Measurements from ENCODE around the gene SLC7A14.
A peak's percentile ranks its signal among the peaks of the same experiment; 100 is the strongest.

Gene SLC7A14

DNA sequence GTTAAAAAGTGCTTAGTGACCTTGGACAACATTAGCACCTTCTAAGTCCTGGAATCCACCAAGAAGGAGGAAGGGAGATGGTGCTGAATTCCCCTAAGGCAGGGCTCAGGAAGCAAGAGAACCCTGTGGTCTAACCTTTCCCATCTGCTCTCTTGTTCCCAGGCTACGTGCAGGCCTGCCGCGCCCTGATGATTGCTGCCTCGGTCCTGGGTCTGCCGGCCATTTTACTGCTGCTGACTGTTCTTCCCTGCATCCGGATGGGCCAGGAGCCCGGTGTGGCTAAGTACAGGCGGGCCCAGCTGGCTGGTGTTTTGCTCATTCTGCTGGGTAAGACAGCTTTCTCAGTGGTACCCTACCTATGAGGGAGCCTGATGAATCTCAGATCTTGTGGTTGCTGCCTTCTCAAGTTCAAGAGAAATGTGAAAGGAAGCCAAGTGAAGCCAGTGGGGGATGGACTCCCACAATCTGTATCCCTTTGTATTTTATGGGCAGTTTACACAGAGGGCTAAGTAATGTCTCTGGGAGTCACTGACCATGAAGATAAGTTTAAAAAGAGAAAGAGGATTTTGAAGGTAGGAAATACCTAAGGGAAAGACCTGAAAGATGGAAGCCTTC, 162.8 kb downstream of the SLC7A14 start:
- TF ChIP-seq PPARA (CRISPR knock-in tag; IDR thresholded peaks at IDR 0.05; ENCODE audit: borderline replicate concordance), result no peak
- TF ChIP-seq BACH2 (CRISPR knock-in tag; IDR thresholded peaks at IDR 0.05; ENCODE audit: borderline replicate concordance), result no peak
- TF ChIP-seq, protein P1, sequence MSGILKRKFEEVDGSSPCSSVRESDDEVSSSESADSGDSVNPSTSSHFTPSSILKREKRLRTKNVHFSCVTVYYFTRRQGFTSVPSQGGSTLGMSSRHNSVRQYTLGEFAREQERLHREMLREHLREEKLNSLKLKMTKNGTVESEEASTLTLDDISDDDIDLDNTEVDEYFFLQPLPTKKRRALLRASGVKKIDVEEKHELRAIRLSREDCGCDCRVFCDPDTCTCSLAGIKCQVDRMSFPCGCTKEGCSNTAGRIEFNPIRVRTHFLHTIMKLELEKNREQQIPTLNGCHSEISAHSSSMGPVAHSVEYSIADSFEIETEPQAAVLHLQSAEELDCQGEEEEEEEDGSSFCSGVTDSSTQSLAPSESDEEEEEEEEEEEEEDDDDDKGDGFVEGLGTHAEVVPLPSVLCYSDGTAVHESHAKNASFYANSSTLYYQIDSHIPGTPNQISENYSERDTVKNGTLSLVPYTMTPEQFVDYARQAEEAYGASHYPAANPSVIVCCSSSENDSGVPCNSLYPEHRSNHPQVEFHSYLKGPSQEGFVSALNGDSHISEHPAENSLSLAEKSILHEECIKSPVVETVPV (CRISPR knock-in tag; IDR thresholded peaks at IDR 0.05), result no peak
- ATAC-seq, result no peak

DNA sequence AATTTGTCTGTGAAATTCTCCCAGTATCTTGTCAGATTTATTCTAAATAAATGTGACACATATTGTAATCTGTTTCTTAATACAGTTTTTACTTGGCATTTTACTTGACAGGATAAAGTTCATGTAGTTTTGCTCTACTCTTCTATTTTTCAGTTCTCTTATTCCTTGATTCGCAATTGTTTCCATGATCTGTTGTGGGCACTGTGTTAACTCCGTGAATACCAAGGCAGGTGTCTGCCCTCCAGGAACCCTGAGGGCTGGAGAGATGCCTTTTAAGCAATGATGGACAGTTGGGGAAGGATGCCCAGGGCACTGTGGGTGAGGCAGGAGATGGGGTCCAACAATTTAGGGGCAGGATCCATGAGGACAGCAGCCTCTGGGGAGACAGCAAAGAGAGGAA, 164.1 kb downstream of the SLC7A14 start:
- no peak for TF ChIP-seq ESRRG (CRISPR knock-in tag; IDR thresholded peaks at IDR 0.05)
- TF ChIP-seq OSR1 (CRISPR knock-in tag; IDR thresholded peaks at IDR 0.05), result no peak
- no peak for TF ChIP-seq PPARA (CRISPR knock-in tag; IDR thresholded peaks at IDR 0.05; ENCODE audit: borderline replicate concordance)
- TF ChIP-seq TOX (CRISPR knock-in tag; IDR thresholded peaks at IDR 0.05; ENCODE audit: borderline replicate concordance), result no peak
- no peak for TF ChIP-seq ZFP30 (CRISPR knock-in tag; IDR thresholded peaks at IDR 0.05)
- TF ChIP-seq BACH2 (CRISPR knock-in tag; IDR thresholded peaks at IDR 0.05; ENCODE audit: borderline replicate concordance), result no peak
- no peak for TF ChIP-seq ZC3H10 (CRISPR knock-in tag; IDR thresholded peaks at IDR 0.05)
- TF ChIP-seq, protein P2, sequence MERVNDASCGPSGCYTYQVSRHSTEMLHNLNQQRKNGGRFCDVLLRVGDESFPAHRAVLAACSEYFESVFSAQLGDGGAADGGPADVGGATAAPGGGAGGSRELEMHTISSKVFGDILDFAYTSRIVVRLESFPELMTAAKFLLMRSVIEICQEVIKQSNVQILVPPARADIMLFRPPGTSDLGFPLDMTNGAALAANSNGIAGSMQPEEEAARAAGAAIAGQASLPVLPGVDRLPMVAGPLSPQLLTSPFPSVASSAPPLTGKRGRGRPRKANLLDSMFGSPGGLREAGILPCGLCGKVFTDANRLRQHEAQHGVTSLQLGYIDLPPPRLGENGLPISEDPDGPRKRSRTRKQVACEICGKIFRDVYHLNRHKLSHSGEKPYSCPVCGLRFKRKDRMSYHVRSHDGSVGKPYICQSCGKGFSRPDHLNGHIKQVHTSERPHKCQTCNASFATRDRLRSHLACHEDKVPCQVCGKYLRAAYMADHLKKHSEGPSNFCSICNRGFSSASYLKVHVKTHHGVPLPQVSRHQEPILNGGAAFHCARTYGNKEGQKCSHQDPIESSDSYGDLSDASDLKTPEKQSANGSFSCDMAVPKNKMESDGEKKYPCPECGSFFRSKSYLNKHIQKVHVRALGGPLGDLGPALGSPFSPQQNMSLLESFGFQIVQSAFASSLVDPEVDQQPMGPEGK (CRISPR knock-in tag; IDR thresholded peaks at IDR 0.05; ENCODE audit: borderline replicate concordance), result no peak
- TF ChIP-seq RARB (CRISPR knock-in tag; IDR thresholded peaks at IDR 0.05), result no peak
- ATAC-seq, result no peak

DNA sequence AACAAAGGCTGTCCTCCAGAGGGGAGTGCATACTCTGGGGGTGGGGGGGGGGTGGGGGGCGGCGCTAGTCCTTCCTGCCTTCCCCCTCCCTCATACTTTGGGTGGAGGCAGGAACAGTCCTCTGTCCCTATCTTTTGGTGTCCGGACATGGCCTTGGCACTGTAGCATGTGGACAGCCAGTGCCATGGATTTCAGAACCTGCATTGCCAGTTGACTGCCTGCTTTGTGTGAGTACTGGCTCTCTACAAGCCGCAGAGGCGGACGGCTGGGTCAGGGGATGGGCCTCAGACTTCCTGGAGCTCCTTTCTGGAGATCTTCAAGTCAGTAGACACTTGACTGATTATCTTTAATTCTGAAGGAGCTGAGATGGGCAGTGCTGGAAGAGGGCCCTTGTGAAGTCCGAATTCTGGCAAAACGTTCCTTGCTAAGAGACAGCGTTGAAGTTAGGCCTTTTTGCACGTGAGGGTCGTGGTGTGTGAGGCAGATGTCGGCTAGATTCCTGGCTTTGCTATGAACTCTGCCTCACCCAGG, 164.7 kb downstream of the SLC7A14 start:
- ATAC-seq, result peak; percentile 10; the same call in 1 of the 3 replicates
- no peak for TF ChIP-seq ARNTL (CRISPR knock-in tag; IDR thresholded peaks at IDR 0.05; ENCODE audit: borderline replicate concordance, low read depth)
- no peak for TF ChIP-seq GLIS3 (CRISPR knock-in tag; IDR thresholded peaks at IDR 0.05)

DNA sequence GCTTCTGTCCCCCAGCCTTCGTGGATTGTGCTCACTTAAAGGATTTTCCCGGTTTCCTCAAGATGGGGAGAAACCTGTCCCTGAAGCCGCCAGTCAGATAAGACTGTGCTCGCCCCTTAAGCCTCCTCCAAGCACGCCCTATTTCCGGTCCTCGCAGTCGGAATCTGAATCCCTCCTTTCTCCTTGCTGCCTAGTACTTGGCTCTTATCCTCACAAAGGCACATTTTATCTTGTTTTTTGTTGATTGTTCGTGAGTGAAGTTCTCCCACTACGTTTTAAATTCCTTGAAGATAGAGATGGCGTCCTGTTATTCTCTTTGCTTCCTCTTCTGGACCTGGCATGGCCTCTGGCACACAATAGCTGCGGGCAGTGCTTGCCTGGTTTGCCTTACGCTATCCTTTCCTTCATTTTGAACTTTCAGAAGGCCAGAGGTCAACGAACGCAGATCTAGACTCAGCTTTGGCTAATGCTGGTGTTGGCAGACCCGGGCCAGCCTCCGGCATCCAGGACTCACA, 165.5 kb downstream of the SLC7A14 start:
- TF ChIP-seq RARB (CRISPR knock-in tag; IDR thresholded peaks at IDR 0.05) (no peak), ZNF565 (CRISPR knock-in tag; conservative IDR thresholded peaks at IDR 0.05; ENCODE audit: low read depth) (no peak), PPARA (CRISPR knock-in tag; IDR thresholded peaks at IDR 0.05; ENCODE audit: borderline replicate concordance) (no peak), ARNTL (CRISPR knock-in tag; IDR thresholded peaks at IDR 0.05; ENCODE audit: borderline replicate concordance, low read depth) (no peak), ZC3H10 (CRISPR knock-in tag; IDR thresholded peaks at IDR 0.05) (no peak), ZNF8 (CRISPR knock-in tag; IDR thresholded peaks at IDR 0.05) (no peak), ZFP30 (CRISPR knock-in tag; IDR thresholded peaks at IDR 0.05) (no peak)
- TF ChIP-seq, protein P3, sequence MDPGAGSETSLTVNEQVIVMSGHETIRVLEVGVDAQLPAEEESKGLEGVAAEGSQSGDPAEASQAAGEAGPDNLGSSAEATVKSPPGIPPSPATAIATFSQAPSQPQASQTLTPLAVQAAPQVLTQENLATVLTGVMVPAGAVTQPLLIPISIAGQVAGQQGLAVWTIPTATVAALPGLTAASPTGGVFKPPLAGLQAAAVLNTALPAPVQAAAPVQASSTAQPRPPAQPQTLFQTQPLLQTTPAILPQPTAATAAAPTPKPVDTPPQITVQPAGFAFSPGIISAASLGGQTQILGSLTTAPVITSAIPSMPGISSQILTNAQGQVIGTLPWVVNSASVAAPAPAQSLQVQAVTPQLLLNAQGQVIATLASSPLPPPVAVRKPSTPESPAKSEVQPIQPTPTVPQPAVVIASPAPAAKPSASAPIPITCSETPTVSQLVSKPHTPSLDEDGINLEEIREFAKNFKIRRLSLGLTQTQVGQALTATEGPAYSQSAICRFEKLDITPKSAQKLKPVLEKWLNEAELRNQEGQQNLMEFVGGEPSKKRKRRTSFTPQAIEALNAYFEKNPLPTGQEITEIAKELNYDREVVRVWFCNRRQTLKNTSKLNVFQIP (CRISPR knock-in tag; IDR thresholded peaks at IDR 0.05; ENCODE audit: borderline replicate concordance, low read depth), result no peak
- TF ChIP-seq, protein P4, sequence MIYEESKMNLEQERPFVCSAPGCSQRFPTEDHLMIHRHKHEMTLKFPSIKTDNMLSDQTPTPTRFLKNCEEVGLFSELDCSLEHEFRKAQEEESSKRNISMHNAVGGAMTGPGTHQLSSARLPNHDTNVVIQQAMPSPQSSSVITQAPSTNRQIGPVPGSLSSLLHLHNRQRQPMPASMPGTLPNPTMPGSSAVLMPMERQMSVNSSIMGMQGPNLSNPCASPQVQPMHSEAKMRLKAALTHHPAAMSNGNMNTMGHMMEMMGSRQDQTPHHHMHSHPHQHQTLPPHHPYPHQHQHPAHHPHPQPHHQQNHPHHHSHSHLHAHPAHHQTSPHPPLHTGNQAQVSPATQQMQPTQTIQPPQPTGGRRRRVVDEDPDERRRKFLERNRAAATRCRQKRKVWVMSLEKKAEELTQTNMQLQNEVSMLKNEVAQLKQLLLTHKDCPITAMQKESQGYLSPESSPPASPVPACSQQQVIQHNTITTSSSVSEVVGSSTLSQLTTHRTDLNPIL (CRISPR knock-in tag; IDR thresholded peaks at IDR 0.05; ENCODE audit: low read depth), result no peak
- TF ChIP-seq, protein P2 (CRISPR knock-in tag; IDR thresholded peaks at IDR 0.05; ENCODE audit: borderline replicate concordance), result no peak
- no peak for ATAC-seq

All from SK-N-SH treated with all-trans-retinoic acid at 6 μM for 48 hours (cell line).